Measurements from ENCODE around the gene NKG7.

Gene NKG7

GRCh38 chr19:51372021-51372648, 319 bp downstream of the NKG7 start:
- Histone ChIP-seq H3K4me3 (ENCODE audit: low read length in 2 of 2) (no peak overlapping the region), H3K14ac (ENCODE audit: low read length) (no peak overlapping the region), H3K27me3 (ENCODE audit: control insufficient read depth in 3 of 3, insufficient read depth in 3 of 3, low read depth in 1 of 3, low read length in 3 of 3) (peaks cover 0 to 23% (median 0%) of the 10 kb centered on the region in 3 experiments), H2AFZ (ENCODE audit: low read length) (no peak overlapping the region), H3K4me1 (ENCODE audit: control insufficient read depth in 2 of 2, insufficient read depth in 1 of 2, low read depth in 1 of 2, low read length in 2 of 2) (peaks cover 6 to 8% of the 10 kb centered on the region in 2 donors), H3K9me3 (replicated peaks in 1 of 2; ENCODE audit: control insufficient read depth in 2 of 2, insufficient read depth in 1 of 2, low read depth in 1 of 2, low read length in 2 of 2) (no peaks in the 10 kb centered on the region), H4K8ac (ENCODE audit: low read depth, low read length) (no peak overlapping the region), H3K23ac (ENCODE audit: low read depth, low read length, poor library complexity) (no peak overlapping the region), H2BK5ac (ENCODE audit: low read length) (peak overlapping the region; percentile 57), H3K79me1 (ENCODE audit: low read depth, low read length) (peaks cover 2% of the 10 kb centered on the region), H3K36me3 (replicated peaks in 1 of 2; ENCODE audit: control insufficient read depth in 2 of 2, insufficient read depth in 2 of 2, low read length in 2 of 2) (no peaks in the 10 kb centered on the region), H2AK5ac (ENCODE audit: low read depth, low read length) (peak overlapping the region; percentile 92), H3K4me2 (ENCODE audit: insufficient read depth, low read length, poor library complexity, severe bottlenecking) (no peak overlapping the region), H2BK120ac (ENCODE audit: low read depth, low read length) (no peak overlapping the region), H2BK12ac (ENCODE audit: low read length) (peak overlapping the region; percentile 73), H3K9ac (ENCODE audit: low read depth, low read length, poor library complexity) (peak overlapping the region; percentile 84), H2BK15ac (ENCODE audit: low read length) (peak overlapping the region; percentile 85), H3K4ac (ENCODE audit: low read length) (no peak overlapping the region), H3K27ac (replicated peaks; ENCODE audit: low read length) (no peak overlapping the region), H3K18ac (ENCODE audit: low read length) (peak overlapping the region; percentile 3), H4K91ac (ENCODE audit: low read depth, low read length, poor library complexity) (peak overlapping the region; percentile 57)
- WGBS, 2 donors (ENCODE audit: extremely low coverage in 2 of 2, insufficient read length in 2 of 2, insufficient replicate concordance in 1 of 2) = no CpG with 5 or more reads among the region's 18 CpGs
- no peak for DNase-seq (ENCODE audit: low spot score)

- no CpG with 5 or more reads among the region's 8 CpGs for WGBS, 2 donors (ENCODE audit: extremely low coverage in 2 of 2, insufficient read length in 2 of 2, insufficient replicate concordance in 1 of 2)
- no peak overlapping the region for H2BK120ac ChIP-seq (ENCODE audit: low read depth, low read length)
- H2AK5ac ChIP-seq (ENCODE audit: low read depth, low read length) = no peak overlapping the region
- no peak overlapping the region for H3K4me3 ChIP-seq (ENCODE audit: low read length in 2 of 2)
- H4K8ac ChIP-seq (ENCODE audit: low read depth, low read length) = no peak overlapping the region
- H3K36me3 ChIP-seq (replicated peaks in 1 of 2; ENCODE audit: control insufficient read depth in 2 of 2, insufficient read depth in 2 of 2, low read length in 2 of 2) = no peaks in the 10 kb centered on the region
- H3K4me2 ChIP-seq (ENCODE audit: insufficient read depth, low read length, poor library complexity, severe bottlenecking) = no peak overlapping the region
- peak overlapping the region; percentile 85 for H2BK15ac ChIP-seq (ENCODE audit: low read length)
- H3K79me1 ChIP-seq (ENCODE audit: low read depth, low read length) = peaks cover 4% of the 10 kb centered on the region
- no peak overlapping the region for H3K27ac ChIP-seq (replicated peaks; ENCODE audit: low read length)
- H3K9ac ChIP-seq (ENCODE audit: low read depth, low read length, poor library complexity) = no peak overlapping the region
- no peak overlapping the region for H2BK5ac ChIP-seq (ENCODE audit: low read length)
- no peak for DNase-seq (ENCODE audit: low spot score)
- H3K4me1 ChIP-seq (ENCODE audit: control insufficient read depth in 2 of 2, insufficient read depth in 1 of 2, low read depth in 1 of 2, low read length in 2 of 2) = peaks cover 6 to 8% of the 10 kb centered on the region in 2 donors
- no peaks in the 10 kb centered on the region for H3K9me3 ChIP-seq (replicated peaks in 1 of 2; ENCODE audit: control insufficient read depth in 2 of 2, insufficient read depth in 1 of 2, low read depth in 1 of 2, low read length in 2 of 2)
- peak overlapping the region; percentile 10 for H2BK12ac ChIP-seq (ENCODE audit: low read length)
- H2AFZ ChIP-seq (ENCODE audit: low read length) = no peak overlapping the region
- H3K27me3 ChIP-seq (ENCODE audit: control insufficient read depth in 3 of 3, insufficient read depth in 3 of 3, low read depth in 1 of 3, low read length in 3 of 3) = peaks cover 0 to 23% (median 0%) of the 10 kb centered on the region in 3 experiments
- H3K18ac ChIP-seq (ENCODE audit: low read length) = no peak overlapping the region
- H3K4ac ChIP-seq (ENCODE audit: low read length) = no peak overlapping the region
- no peak overlapping the region for H3K14ac ChIP-seq (ENCODE audit: low read length)
- no peak overlapping the region for H4K91ac ChIP-seq (ENCODE audit: low read depth, low read length, poor library complexity)
- H3K23ac ChIP-seq (ENCODE audit: low read depth, low read length, poor library complexity) = peak overlapping the region; percentile 65
Measured at GRCh38 chr19:51371186-51371690, 1.2 kb downstream of the NKG7 start.

- H3K36me3 ChIP-seq (replicated peaks in 1 of 2; ENCODE audit: control insufficient read depth in 2 of 2, insufficient read depth in 2 of 2, low read length in 2 of 2) = no peaks in the 10 kb centered on the region
- no peak overlapping the region for H4K91ac ChIP-seq (ENCODE audit: low read depth, low read length, poor library complexity)
- no peak overlapping the region for H4K8ac ChIP-seq (ENCODE audit: low read depth, low read length)
- H3K9me3 ChIP-seq (replicated peaks in 1 of 2; ENCODE audit: control insufficient read depth in 2 of 2, insufficient read depth in 1 of 2, low read depth in 1 of 2, low read length in 2 of 2) = no peaks in the 10 kb centered on the region
- H2AFZ ChIP-seq (ENCODE audit: low read length) = no peak overlapping the region
- H2BK15ac ChIP-seq (ENCODE audit: low read length) = no peak overlapping the region
- peaks cover 0 to 23% (median 0%) of the 10 kb centered on the region in 3 experiments for H3K27me3 ChIP-seq (ENCODE audit: control insufficient read depth in 3 of 3, insufficient read depth in 3 of 3, low read depth in 1 of 3, low read length in 3 of 3)
- no peak overlapping the region for H3K23ac ChIP-seq (ENCODE audit: low read depth, low read length, poor library complexity)
- peaks cover 10 to 15% of the 10 kb centered on the region in 2 donors for H3K4me1 ChIP-seq (ENCODE audit: control insufficient read depth in 2 of 2, insufficient read depth in 1 of 2, low read depth in 1 of 2, low read length in 2 of 2)
- H3K79me1 ChIP-seq (ENCODE audit: low read depth, low read length) = peaks cover 4% of the 10 kb centered on the region
- H2BK12ac ChIP-seq (ENCODE audit: low read length) = no peak overlapping the region
- H3K4me2 ChIP-seq (ENCODE audit: insufficient read depth, low read length, poor library complexity, severe bottlenecking) = no peak overlapping the region
- H3K18ac ChIP-seq (ENCODE audit: low read length) = no peak overlapping the region
- H2BK5ac ChIP-seq (ENCODE audit: low read length) = no peak overlapping the region
- H3K4ac ChIP-seq (ENCODE audit: low read length) = no peak overlapping the region
- no peak overlapping the region for H3K27ac ChIP-seq (replicated peaks; ENCODE audit: low read length)
- H2AK5ac ChIP-seq (ENCODE audit: low read depth, low read length) = no peak overlapping the region
- no peak overlapping the region for H3K14ac ChIP-seq (ENCODE audit: low read length)
- no peak overlapping the region for H3K9ac ChIP-seq (ENCODE audit: low read depth, low read length, poor library complexity)
- WGBS, 2 donors (ENCODE audit: extremely low coverage in 2 of 2, insufficient read length in 2 of 2, insufficient replicate concordance in 1 of 2) = no CpG with 5 or more reads among the region's 4 CpGs
- H2BK120ac ChIP-seq (ENCODE audit: low read depth, low read length) = no peak overlapping the region
- DNase-seq (ENCODE audit: low spot score) = no peak
- H3K4me3 ChIP-seq (ENCODE audit: low read length in 2 of 2) = no peak overlapping the region
Measured at GRCh38 chr19:51370230-51370629, 2.2 kb downstream of the NKG7 start.

- Histone ChIP-seq H3K4ac (ENCODE audit: low read length) (peak within 1 kb of the TSS; percentile 85), H3K36me3 (replicated peaks in 1 of 2; ENCODE audit: control insufficient read depth in 2 of 2, insufficient read depth in 2 of 2, low read length in 2 of 2) (no peaks in the 10 kb centered on the region), H2BK15ac (ENCODE audit: low read length) (peak within 1 kb of the TSS; percentile 79), H3K18ac (ENCODE audit: low read length) (peak within 1 kb of the TSS; percentile 99), H3K9ac (ENCODE audit: low read depth, low read length, poor library complexity) (peak within 1 kb of the TSS; percentile 98), H2BK12ac (ENCODE audit: low read length) (peak within 1 kb of the TSS; percentile 90), H4K8ac (ENCODE audit: low read depth, low read length) (peak within 1 kb of the TSS; percentile 93), H2BK120ac (ENCODE audit: low read depth, low read length) (peak within 1 kb of the TSS; percentile 97), H3K4me3 (ENCODE audit: low read length in 2 of 2) (peak within 1 kb of the TSS; percentile 70 to 89), H3K79me1 (ENCODE audit: low read depth, low read length) (peaks cover 4% of the 10 kb centered on the region), H4K91ac (ENCODE audit: low read depth, low read length, poor library complexity) (peak within 1 kb of the TSS; percentile 72), H3K4me2 (ENCODE audit: insufficient read depth, low read length, poor library complexity, severe bottlenecking) (peak within 1 kb of the TSS; percentile 89), H3K27ac (replicated peaks; ENCODE audit: low read length) (peak within 1 kb of the TSS; percentile 95), H3K14ac (ENCODE audit: low read length) (peak within 1 kb of the TSS; percentile 90), H3K4me1 (ENCODE audit: control insufficient read depth in 2 of 2, insufficient read depth in 1 of 2, low read depth in 1 of 2, low read length in 2 of 2) (peaks cover 12 to 15% of the 10 kb centered on the region in 2 donors), H2AK5ac (ENCODE audit: low read depth, low read length) (peak within 1 kb of the TSS; percentile 99), H3K9me3 (replicated peaks in 1 of 2; ENCODE audit: control insufficient read depth in 2 of 2, insufficient read depth in 1 of 2, low read depth in 1 of 2, low read length in 2 of 2) (no peaks in the 10 kb centered on the region), H2BK5ac (ENCODE audit: low read length) (peak within 1 kb of the TSS; percentile 98), H3K27me3 (ENCODE audit: control insufficient read depth in 3 of 3, insufficient read depth in 3 of 3, low read depth in 1 of 3, low read length in 3 of 3) (peaks cover 0 to 18% (median 0%) of the 10 kb centered on the region in 3 experiments), H3K23ac (ENCODE audit: low read depth, low read length, poor library complexity) (peak within 1 kb of the TSS; percentile 100), H2AFZ (ENCODE audit: low read length) (peak within 1 kb of the TSS; percentile 98)
- WGBS, 2 donors (ENCODE audit: extremely low coverage in 2 of 2, insufficient read length in 2 of 2, insufficient replicate concordance in 1 of 2) = no CpG with 5 or more reads among the region's 23 CpGs
- no peak for DNase-seq (ENCODE audit: low spot score)
Measured at GRCh38 chr19:51368366-51369282, 3.8 kb downstream of the NKG7 start, which contains the start of gene CLDND2. Gene CLDND2 (minus strand): TSS chr19:51369003. CDS start chr19:51368577, 426 bp downstream.

Data from neuronal stem cell (in vitro differentiated cells).